GM12865 (cell line): Measurements from ENCODE around the gene SEPTIN11.
"Not testable (repeated sequence)": the region's sequence is repeated elsewhere in the genome, so short reads cannot be mapped to it uniquely, and the experiment has no call there.

Source experiments
- DNase-seq: peaks from one replicate; pipeline ENCODE4 v3.0.0; 2010; ENCODE audit warnings: low read depth
- H3K4me3 ChIP-seq: 2 replicates; pipeline ENCODE4 v1.5.1; 2011; ENCODE audit warnings: mild to moderate bottlenecking, low read depth, low read length, control low read depth
- TF ChIP-seq, protein P1 (sequence below): IDR thresholded peaks from 2 replicates; pipeline ENCODE4 v1.5.1; 2011; ENCODE audit warnings: low read length, control low read depth, low read depth, inconsistent platforms; ENCODE audit not compliant: insufficient read depth; ENCODE audit errors: missing control alignments

SEPTIN11 gene

DNA sequence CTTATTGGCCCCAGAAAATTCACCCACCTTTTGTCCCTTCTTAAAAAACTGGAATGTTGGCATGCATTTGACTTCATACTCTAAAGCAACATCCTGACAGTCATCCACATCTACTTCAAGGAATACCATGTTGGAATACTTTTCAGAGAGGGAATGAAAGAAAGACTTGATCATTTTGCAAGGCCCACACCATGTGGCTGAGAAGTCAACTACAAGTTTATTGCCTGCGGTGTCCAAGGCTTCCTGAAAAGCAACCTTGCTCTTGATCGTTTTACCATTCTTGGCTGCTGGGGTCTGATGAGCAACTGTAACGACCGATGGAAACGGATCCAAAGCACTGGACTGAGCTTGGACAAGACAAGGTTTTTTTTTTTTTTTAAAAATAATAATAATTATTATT is 9.3 kb downstream of the SEPTIN11 start:
- no peak for DNase-seq
- TF ChIP-seq, protein P1, sequence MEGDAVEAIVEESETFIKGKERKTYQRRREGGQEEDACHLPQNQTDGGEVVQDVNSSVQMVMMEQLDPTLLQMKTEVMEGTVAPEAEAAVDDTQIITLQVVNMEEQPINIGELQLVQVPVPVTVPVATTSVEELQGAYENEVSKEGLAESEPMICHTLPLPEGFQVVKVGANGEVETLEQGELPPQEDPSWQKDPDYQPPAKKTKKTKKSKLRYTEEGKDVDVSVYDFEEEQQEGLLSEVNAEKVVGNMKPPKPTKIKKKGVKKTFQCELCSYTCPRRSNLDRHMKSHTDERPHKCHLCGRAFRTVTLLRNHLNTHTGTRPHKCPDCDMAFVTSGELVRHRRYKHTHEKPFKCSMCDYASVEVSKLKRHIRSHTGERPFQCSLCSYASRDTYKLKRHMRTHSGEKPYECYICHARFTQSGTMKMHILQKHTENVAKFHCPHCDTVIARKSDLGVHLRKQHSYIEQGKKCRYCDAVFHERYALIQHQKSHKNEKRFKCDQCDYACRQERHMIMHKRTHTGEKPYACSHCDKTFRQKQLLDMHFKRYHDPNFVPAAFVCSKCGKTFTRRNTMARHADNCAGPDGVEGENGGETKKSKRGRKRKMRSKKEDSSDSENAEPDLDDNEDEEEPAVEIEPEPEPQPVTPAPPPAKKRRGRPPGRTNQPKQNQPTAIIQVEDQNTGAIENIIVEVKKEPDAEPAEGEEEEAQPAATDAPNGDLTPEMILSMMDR, result no peak
- no peak overlapping the region for H3K4me3 ChIP-seq

DNA sequence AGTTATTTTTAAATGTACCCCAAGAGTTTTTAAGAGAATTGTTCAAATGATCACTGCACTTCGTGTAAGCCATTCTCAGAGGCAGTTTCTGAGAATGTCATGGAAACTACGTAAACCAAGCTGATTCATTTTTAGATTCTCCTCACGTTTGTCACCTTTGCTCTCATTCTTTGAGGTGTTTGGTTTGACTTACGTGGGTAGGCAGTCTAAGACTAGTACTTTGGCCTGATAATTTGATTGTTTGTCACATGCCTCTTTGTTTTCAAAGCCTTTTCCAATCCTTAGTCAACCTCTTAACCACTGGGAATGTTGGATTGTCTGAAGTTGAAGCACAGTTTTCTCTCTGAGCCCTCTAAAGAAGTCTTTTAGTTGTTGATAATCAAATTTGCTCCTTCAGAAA is 10.5 kb downstream of the SEPTIN11 start:
- TF ChIP-seq, protein P1, result no peak
- DNase-seq, result peak; percentile 67
- H3K4me3 ChIP-seq, result no peak overlapping the region

DNA sequence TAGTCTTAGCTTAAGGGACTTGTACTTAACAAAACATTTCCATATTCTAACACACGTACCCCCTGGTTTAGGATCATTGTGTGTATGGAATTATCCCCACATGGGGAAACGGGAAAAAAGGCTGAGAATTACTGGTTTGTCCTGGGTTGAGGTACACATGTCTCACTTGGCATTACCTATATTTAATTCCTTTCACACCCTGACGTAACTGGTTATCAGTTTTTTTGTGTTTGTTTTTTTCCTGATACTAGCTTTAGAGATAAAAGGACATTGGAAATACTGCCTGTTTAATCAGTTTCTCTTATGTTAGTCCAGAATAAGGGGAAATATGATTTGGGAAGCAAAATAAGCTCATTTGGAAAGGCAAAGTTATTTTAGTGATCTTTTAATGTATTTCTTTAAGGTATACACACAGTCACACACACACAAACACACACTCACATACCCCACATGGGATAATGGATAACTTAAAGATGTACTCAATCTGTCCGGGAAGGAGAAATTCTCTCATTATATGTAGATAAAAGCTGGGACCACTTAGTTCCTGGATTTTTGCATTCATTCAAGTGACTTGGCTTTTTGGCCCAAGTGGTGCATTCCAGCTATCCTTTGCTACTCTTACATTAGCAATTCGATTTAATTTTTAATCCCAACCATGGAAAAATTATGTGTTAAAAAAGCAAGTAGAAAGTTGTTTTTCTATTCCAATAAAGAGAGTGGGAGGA is 13.0 kb downstream of the SEPTIN11 start:
- TF ChIP-seq, protein P1, result no peak
- DNase-seq, result no peak
- no peak overlapping the region for H3K4me3 ChIP-seq

DNA sequence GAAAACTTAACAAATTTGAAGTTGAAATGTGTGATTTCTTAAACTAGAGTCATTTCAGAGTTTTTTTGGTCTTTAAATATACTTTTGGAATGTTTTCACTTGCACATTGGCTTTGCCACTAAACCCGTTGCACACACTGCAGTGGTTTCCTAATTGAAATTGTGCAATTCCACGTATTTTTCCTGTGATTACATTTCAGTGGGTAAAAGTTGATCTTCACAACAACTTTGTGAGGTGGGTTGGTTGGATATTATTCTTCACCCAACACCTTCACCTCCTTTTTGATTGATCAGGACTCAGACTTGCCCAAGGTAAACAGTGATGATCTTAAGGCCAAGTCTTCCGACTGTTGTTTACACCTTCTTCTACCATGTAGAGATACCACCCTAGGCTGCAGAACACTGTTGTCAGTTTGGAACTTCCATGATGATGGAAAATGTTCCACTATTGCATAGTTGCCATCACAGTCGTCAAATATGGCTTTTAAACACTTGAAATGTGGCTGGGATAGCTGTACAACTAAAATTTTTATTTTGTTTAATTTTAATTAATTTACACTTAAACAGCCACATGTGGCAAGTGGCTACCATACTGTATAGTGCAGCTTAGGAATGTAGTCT is 13.7 kb downstream of the SEPTIN11 start:
- no peak overlapping the region for H3K4me3 ChIP-seq
- TF ChIP-seq, protein P1, result no peak
- no peak for DNase-seq

DNA sequence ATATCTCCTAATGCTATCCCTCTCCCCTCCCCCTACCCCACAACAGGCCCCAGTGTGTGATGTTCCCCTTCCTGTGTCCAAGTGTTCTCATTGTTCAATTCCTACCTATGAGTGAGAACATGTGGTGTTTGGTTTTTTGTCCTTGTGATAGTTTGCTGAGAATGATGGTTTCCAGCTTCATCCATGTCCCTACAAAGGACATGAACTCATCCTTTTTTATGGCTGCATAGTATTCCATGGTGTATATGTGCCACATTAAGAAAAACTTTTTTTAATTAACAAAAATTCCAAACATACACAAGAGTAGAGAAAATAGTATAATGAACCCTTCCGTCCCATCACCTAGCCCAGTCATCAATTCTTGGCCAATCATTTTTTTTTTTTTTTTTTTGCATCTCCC is 14.4 kb downstream of the SEPTIN11 start:
- not testable (repeated sequence) for H3K4me3 ChIP-seq

DNA sequence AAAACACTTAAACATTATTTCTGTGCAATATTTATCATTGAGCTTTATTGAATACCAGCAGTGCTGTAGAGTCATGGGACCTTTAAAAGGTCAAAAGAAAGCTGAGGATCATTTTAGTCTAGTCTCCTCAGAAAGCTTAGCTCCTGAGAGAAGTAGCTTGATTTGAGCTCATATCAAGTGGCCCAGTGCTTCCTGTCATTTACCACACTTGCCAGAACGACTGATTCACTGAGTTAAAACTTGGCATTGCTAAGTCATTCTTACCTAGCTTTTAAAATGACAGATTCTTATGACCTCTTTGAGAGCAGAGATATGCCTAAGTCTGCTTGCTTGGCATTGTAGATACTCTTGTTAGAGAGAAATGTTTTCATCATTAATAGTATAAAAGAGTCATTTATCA is 15.2 kb downstream of the SEPTIN11 start:
- DNase-seq, result no peak
- TF ChIP-seq, protein P1, result no peak
- H3K4me3 ChIP-seq, result no peak overlapping the region

More for the DNA sequence above, 14.4 kb downstream of the SEPTIN11 start:
- not testable (repeated sequence) for DNase-seq

DNA sequence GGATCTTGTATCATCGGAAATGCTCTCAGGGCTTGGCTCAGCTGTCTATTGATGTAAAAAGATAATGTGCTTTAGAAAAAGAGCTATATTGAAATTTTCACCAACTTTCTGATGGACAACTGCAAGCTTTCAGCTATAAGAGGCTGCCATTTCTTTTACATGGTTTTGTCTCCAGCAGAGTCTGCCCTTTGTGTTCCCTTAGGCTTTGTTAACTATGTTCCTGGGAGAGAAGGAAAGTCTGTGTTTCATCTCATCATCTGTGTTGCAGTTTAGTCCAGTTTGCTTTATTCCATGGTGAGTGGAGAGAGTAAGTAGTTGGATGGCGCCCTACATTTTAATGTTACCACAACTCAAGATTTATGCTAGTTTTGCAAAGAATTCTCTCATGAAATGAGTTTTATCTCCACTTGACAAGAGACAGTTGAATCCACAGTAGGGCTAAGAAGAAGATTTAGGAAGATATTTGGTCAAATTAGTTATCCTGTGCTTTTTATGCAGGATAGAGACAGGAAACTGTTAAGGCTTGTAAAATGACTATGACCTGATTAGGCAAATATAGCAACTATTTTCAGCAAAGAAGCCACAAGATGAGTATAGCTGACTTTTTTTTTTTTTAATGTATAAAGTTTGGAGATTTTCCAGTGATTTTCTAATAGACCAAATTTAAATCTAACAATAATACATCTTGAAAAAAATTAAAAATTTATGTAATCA is 16.5 kb downstream of the SEPTIN11 start:
- no peak overlapping the region for H3K4me3 ChIP-seq
- no peak for DNase-seq
- TF ChIP-seq, protein P1, result no peak
